ENCODE measurements around the gene ATP5PD.
"Not testable (repeated sequence)": the region's sequence is repeated elsewhere in the genome, so short reads cannot be mapped to it uniquely, and the experiment has no call there.

ATP5PD gene

GRCh38 chr17:75020331-75021110 is 26.2 kb downstream of the ATP5PD start:
- DNase-seq: no peak

- no peak for DNase-seq
Observed at GRCh38 chr17:75019710-75020109, 27.1 kb downstream of the ATP5PD start.

- no peak for DNase-seq
Observed at GRCh38 chr17:75019146-75019545, 27.6 kb downstream of the ATP5PD start.

GRCh38 chr17:75013092-75013559 is 33.6 kb downstream of the ATP5PD start:
- no peak for DNase-seq

GRCh38 chr17:75012346-75013091 is 34.2 kb downstream of the ATP5PD start, which contains the start of gene MRPL58:
Gene MRPL58, plus strand, starts transcription at chr17:75012670. Its CDS starts 17 bp downstream, at chr17:75012687.
- peak; percentile 88 for DNase-seq

GRCh38 chr17:75012096-75012345 is 34.7 kb downstream of the ATP5PD start:
- no peak for DNase-seq

- peak; percentile 72 for DNase-seq
Observed at GRCh38 chr17:75011401-75012095, 35.2 kb downstream of the ATP5PD start.

- peak; percentile 4 for DNase-seq
Observed at GRCh38 chr17:75010683-75011400, 35.9 kb downstream of the ATP5PD start.

- DNase-seq: no peak
Observed at GRCh38 chr17:75009139-75009724, 37.5 kb downstream of the ATP5PD start.

- DNase-seq: no peak
Observed at GRCh38 chr17:75008373-75008772, 38.4 kb downstream of the ATP5PD start.

GRCh38 chr17:75006653-75007052 is 40.1 kb downstream of the ATP5PD start:
- no peak for DNase-seq

- DNase-seq: not testable (repeated sequence)
Observed at GRCh38 chr17:75006084-75006483, 40.7 kb downstream of the ATP5PD start.

GRCh38 chr17:75005291-75005690 is 41.5 kb downstream of the ATP5PD start:
- DNase-seq: no peak

- DNase-seq: no peak
Observed at GRCh38 chr17:75004371-75004770, 42.4 kb downstream of the ATP5PD start.

GRCh38 chr17:75003957-75004355 is 42.8 kb downstream of the ATP5PD start:
- no peak for DNase-seq

GRCh38 chr17:75003070-75003956 is 43.5 kb downstream of the ATP5PD start:
- DNase-seq: no peak

- DNase-seq: no peak
Observed at GRCh38 chr17:75001915-75002843, 44.6 kb downstream of the ATP5PD start.

GRCh38 chr17:74999523-74999922 is 47.2 kb downstream of the ATP5PD start:
- no peak for DNase-seq

GRCh38 chr17:74998783-74999182 is 48.0 kb downstream of the ATP5PD start:
- DNase-seq: no peak

GRCh38 chr17:74995847-74996246 is 50.9 kb downstream of the ATP5PD start:
- DNase-seq: no peak
